Endothelial cell (in vitro differentiated cells): ENCODE measurements around the gene HEMGN. TPM values are rescaled to one million over a fixed set of nuclear protein-coding genes. Genes with fewer than 3 reads are reported as not detected.

ENCODE experiments used
- DNase-seq: peaks from one replicate; pipeline ENCODE4 v3.0.0; 2021; ENCODE audit warnings: low spot score
- H3K27ac Mint-ChIP-seq: one replicate; pipeline ENCODE4 v1.8.0; 2021; ENCODE audit warnings: mixed read lengths, inconsistent platforms; ENCODE audit not compliant: unreplicated experiment
- H3K27me3 Mint-ChIP-seq: one replicate; pipeline ENCODE4 v1.8.0; 2021; ENCODE audit warnings: mild to moderate bottlenecking, moderate library complexity, mixed read lengths, inconsistent platforms; ENCODE audit not compliant: unreplicated experiment
- H3K36me3 Mint-ChIP-seq: one replicate; pipeline ENCODE4 v1.8.0; 2021; ENCODE audit warnings: mild to moderate bottlenecking, low read depth, mixed read lengths, inconsistent platforms; ENCODE audit not compliant: unreplicated experiment
- H3K4me1 Mint-ChIP-seq: one replicate; pipeline ENCODE4 v1.8.0; 2021; ENCODE audit warnings: mild to moderate bottlenecking, mixed read lengths, inconsistent platforms; ENCODE audit not compliant: unreplicated experiment
- H3K4me3 Mint-ChIP-seq: one replicate; pipeline ENCODE4 v1.8.0; 2021; ENCODE audit warnings: mild to moderate bottlenecking, mixed read lengths, inconsistent platforms; ENCODE audit not compliant: unreplicated experiment
- H3K9me3 Mint-ChIP-seq: one replicate; pipeline ENCODE4 v1.8.0; 2021; ENCODE audit warnings: mixed read lengths, inconsistent platforms; ENCODE audit not compliant: unreplicated experiment
- total RNA-seq: library from RNA; stranded (reverse); fragmentation: NEBNext Ultra II Directional; extraction: Animal tissue kit (Norgen Biotek cat#: 25700); gene quantifications from one replicate; pipeline ENCODE4 v1.2.1, GENCODE V29; 2021; ENCODE audit not compliant: unreplicated experiment
- TF ChIP-seq, protein P1 (sequence below): fragments of 200-600 bp; sonication (generic); IDR thresholded peaks from one replicate; pipeline ENCODE4 v1.5.0; 2021; ENCODE audit warnings: antibody characterized with exemption; ENCODE audit not compliant: unreplicated experiment

The HEMGN gene
- total RNA-seq, 1 donor from 2014 or later: 0.44 TPM

GRCh38 chr9:97983589-97984187 is 45.7 kb upstream of the HEMGN start:
- Mint-ChIP-seq H3K27me3 (peaks cover 9% of the 10 kb centered on the region), H3K36me3 (no peaks in the 10 kb centered on the region), H3K9me3 (no peaks in the 10 kb centered on the region), H3K4me3 (peak overlapping the region; percentile 76), H3K27ac (no peak overlapping the region), H3K4me1 (peaks cover 4% of the 10 kb centered on the region)
- TF ChIP-seq, protein P1, sequence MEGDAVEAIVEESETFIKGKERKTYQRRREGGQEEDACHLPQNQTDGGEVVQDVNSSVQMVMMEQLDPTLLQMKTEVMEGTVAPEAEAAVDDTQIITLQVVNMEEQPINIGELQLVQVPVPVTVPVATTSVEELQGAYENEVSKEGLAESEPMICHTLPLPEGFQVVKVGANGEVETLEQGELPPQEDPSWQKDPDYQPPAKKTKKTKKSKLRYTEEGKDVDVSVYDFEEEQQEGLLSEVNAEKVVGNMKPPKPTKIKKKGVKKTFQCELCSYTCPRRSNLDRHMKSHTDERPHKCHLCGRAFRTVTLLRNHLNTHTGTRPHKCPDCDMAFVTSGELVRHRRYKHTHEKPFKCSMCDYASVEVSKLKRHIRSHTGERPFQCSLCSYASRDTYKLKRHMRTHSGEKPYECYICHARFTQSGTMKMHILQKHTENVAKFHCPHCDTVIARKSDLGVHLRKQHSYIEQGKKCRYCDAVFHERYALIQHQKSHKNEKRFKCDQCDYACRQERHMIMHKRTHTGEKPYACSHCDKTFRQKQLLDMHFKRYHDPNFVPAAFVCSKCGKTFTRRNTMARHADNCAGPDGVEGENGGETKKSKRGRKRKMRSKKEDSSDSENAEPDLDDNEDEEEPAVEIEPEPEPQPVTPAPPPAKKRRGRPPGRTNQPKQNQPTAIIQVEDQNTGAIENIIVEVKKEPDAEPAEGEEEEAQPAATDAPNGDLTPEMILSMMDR: no peak
- DNase-seq: peak; percentile 48

GRCh38 chr9:97982683-97983588 is 45.0 kb upstream of the HEMGN start, which contains the start of gene ANP32B:
Gene ANP32B (plus strand): TSS chr9:97983341. CDS start chr9:97983556, 215 bp downstream.
- Mint-ChIP-seq H3K36me3 (no peaks in the 10 kb centered on the region), H3K27me3 (peaks cover 9% of the 10 kb centered on the region), H3K4me1 (peaks cover 4% of the 10 kb centered on the region), H3K27ac (no peak within 1 kb of the TSS), H3K9me3 (no peaks in the 10 kb centered on the region), H3K4me3 (peak within 1 kb of the TSS; percentile 76)
- TF ChIP-seq, protein P1: peak; percentile 96
- DNase-seq: peak; percentile 95

DNA sequence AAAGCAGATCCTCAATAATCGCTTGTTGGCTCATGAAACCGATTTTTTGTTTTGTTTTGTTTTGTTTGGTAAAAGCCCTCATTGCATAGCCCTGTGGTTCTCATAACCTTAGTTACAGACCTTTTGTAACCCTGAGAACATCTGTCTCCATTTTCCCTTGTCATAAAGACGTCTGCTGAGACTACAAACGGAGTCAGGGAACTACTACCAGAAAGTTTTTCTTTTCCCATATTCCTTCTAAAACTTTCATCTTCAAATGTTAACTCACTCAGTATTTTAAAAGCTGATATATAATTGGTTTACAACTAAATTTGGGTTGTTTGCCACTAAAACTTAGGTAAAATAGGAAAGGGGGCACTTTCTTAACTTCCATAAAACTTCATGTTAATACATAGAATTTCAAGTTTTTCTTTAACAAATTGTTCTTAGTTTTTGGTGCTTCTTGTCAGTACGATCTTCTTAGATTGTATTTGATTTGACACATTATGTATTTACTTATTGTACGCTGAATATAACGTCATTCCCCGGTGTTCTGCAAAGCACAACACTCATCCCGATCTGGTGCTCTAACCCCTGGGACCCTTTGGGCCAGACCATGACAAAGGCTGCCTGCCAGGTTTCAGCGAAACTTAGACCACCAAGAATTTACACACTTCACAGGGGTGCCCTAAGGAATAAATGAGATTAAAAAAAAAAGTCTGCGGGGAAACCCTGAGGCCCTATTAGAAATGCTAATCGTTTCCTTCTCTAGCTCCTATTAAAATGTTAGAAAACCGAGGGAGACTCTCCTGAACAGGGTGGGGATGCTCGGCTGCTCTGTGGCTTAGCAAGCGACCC is 44.1 kb upstream of the HEMGN start:
- H3K4me1 Mint-ChIP-seq: peaks cover 4% of the 10 kb centered on the region

DNA sequence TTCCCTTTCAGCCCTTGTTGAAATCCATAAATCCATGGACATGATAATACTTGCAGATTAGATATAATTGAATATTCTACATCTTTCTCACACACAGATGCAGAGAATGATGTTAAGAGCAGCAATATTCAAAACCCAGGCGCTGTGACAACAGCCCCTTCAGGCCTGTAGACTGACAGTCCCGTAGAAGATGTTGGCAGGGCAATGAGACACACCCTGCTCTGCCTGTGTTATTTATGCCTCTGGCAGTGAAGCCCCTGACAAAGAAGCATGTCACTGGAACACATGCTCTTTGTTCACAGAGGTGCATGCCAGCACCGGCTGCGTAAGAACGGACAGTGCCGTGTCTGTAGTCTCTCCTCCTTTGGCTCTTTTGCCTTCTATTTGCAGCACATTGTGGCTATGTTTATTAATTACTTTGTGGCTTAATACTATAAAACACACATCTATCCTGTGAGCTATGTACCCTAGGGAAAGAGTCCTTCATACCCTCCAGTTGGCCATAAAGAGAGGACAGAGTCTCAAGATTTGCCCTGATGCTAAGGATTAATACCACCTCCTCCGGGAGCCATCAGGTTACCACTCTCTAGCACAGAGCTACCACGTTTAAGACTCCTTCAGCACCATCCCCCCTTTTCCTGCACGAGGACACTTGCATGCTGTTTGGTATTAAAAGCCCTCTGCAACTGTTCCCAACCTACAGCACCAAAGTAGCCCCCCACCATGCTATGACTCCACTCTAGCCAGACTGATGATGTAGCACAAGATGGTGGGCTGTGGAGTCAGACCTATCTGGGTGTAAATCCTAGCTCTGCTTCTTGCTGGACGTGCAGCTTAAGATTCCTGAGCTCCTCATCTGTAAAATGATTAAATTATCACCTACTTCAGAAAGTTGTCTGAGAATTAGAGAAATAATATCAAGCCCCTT is 43.2 kb upstream of the HEMGN start:
- H3K27me3 Mint-ChIP-seq: peaks cover 14% of the 10 kb centered on the region
- no peak for DNase-seq
- no peak overlapping the region for H3K27ac Mint-ChIP-seq
- H3K4me3 Mint-ChIP-seq: no peak overlapping the region
- no peaks in the 10 kb centered on the region for H3K9me3 Mint-ChIP-seq
- peaks cover 4% of the 10 kb centered on the region for H3K4me1 Mint-ChIP-seq
- no peaks in the 10 kb centered on the region for H3K36me3 Mint-ChIP-seq
- TF ChIP-seq, protein P1: no peak

More for the DNA sequence above, 44.1 kb upstream of the HEMGN start:
- H3K27me3 Mint-ChIP-seq: peaks cover 11% of the 10 kb centered on the region
- H3K4me3 Mint-ChIP-seq: peak overlapping the region; percentile 68
- no peak overlapping the region for H3K27ac Mint-ChIP-seq
- TF ChIP-seq, protein P1: no peak
- no peaks in the 10 kb centered on the region for H3K36me3 Mint-ChIP-seq
- no peak for DNase-seq
- no peaks in the 10 kb centered on the region for H3K9me3 Mint-ChIP-seq
